HEK293 (cell line): Measurements from ENCODE around the gene KCNQ1.

Source experiments
- CTCF ChIA-PET: fragments of 350-600 bp; formaldehyde crosslinking; extraction: SDS; loops from one replicate; lab custom pipeline; 2021; ENCODE audit warnings: antibody characterized with exemption; lab: Yijun Ruan, JAX
- POLR2A ChIA-PET: fragments of 300-600 bp; formaldehyde crosslinking; extraction: SDS; loops from one replicate; lab custom pipeline; 2020; ENCODE audit warnings: antibody characterized with exemption, inconsistent platforms; lab: Yijun Ruan, JAX
- H3K27ac ChIP-seq: fragments of 200-500 bp; sonication (Bioruptor generic); 2 replicates; pipeline ENCODE4 v1.5.1; 2014; ENCODE audit warnings: low read depth, low read length, control low read depth, inconsistent platforms; ENCODE audit errors: extremely low read depth
- H3K36me3 ChIP-seq, 2 experiments: fragments of 200-500 bp in 1 of 2; sonication (Bioruptor generic) in 1 of 2; 1 replicate in 1 of 2; 2 replicates in 1 of 2; pipeline ENCODE4 v1.5.1; 2014 to 2017; ENCODE audit warnings: inconsistent platforms in 2 of 2, low read length in 2 of 2; ENCODE audit not compliant: control insufficient read depth in 2 of 2, insufficient read depth in 1 of 2
- H3K4me1 ChIP-seq: fragments of 200-500 bp; sonication (Bioruptor generic); 2 replicates; pipeline ENCODE4 v1.5.1; 2014; ENCODE audit warnings: mild to moderate bottlenecking, low read length, inconsistent platforms; ENCODE audit not compliant: control insufficient read depth, insufficient read depth
- H3K4me3 ChIP-seq: 2 replicates; pipeline ENCODE4 v1.5.1; 2011; ENCODE audit warnings: low read depth, mild to moderate bottlenecking, control low read depth, low read length, moderate library complexity
- H3K9me3 ChIP-seq: fragments of 200-500 bp; sonication (Bioruptor generic); 2 replicates; pipeline ENCODE4 v1.5.1; 2014; ENCODE audit warnings: low read depth, low read length, inconsistent platforms; ENCODE audit not compliant: control insufficient read depth, insufficient read depth
- EGR2 ChIP-seq: fragments of 450-650 bp; formaldehyde crosslinking; IDR thresholded peaks from 2 replicates; pipeline ENCODE4 v1.5.1; 2016; ENCODE audit warnings: low read depth, missing biosample characterization, missing genetic modification characterization
- FEZF1 ChIP-seq: fragments of 450-650 bp; formaldehyde crosslinking; IDR thresholded peaks from 2 replicates; pipeline ENCODE4 v1.5.1; 2016; ENCODE audit warnings: missing biosample characterization, missing genetic modification characterization
- SETDB1 ChIP-seq: IDR thresholded peaks from one replicate; pipeline ENCODE4 v1.6.1; 2017; ENCODE audit warnings: mild to moderate bottlenecking, low read length, moderate library complexity, mixed read lengths; ENCODE audit not compliant: insufficient read length
- TCF7L2 ChIP-seq: IDR thresholded peaks from 2 replicates; pipeline ENCODE4 v1.6.1; 2011; ENCODE audit warnings: low read depth, mild to moderate bottlenecking, inconsistent platforms, low read length, moderate library complexity, borderline replicate concordance
- ZIC2 ChIP-seq: fragments of 450-650 bp; formaldehyde crosslinking; IDR thresholded peaks from 2 replicates; pipeline ENCODE4 v1.5.1; 2016; ENCODE audit warnings: missing biosample characterization, missing genetic modification characterization
- ZNF23 ChIP-seq: fragments of 450-650 bp; formaldehyde crosslinking; IDR thresholded peaks from 2 replicates; pipeline ENCODE4 v1.5.1; 2016; ENCODE audit warnings: missing biosample characterization, missing genetic modification characterization, borderline replicate concordance
- ZNF292 ChIP-seq: fragments of 450-650 bp; formaldehyde crosslinking; IDR thresholded peaks from 2 replicates; pipeline ENCODE4 v1.5.1; 2016; ENCODE audit warnings: low read depth, missing biosample characterization, missing genetic modification characterization, borderline replicate concordance
- ZNF366 ChIP-seq: fragments of 450-650 bp; formaldehyde crosslinking; conservative IDR thresholded peaks from 2 replicates; pipeline ENCODE4 v1.5.1; 2016; ENCODE audit warnings: missing biosample characterization, missing genetic modification characterization
- ZNF433 ChIP-seq: fragments of 450-650 bp; formaldehyde crosslinking; IDR thresholded peaks from 2 replicates; pipeline ENCODE4 v1.5.1; 2016; ENCODE audit warnings: missing biosample characterization, missing genetic modification characterization, low read depth
- ZNF514 ChIP-seq: fragments of 450-650 bp; formaldehyde crosslinking; IDR thresholded peaks from 2 replicates; pipeline ENCODE4 v1.5.1; 2016; ENCODE audit warnings: missing biosample characterization, missing genetic modification characterization
- ZNF621 ChIP-seq: fragments of 450-650 bp; formaldehyde crosslinking; IDR thresholded peaks from 2 replicates; pipeline ENCODE4 v1.5.1; 2017; ENCODE audit warnings: missing biosample characterization, missing genetic modification characterization
- TF ChIP-seq, protein P1 (sequence below): fragments of 450-650 bp; formaldehyde crosslinking; IDR thresholded peaks from 2 replicates; pipeline ENCODE4 v1.5.1; 2016; ENCODE audit warnings: missing biosample characterization, missing genetic modification characterization
- TF ChIP-seq, protein P2 (sequence below): fragments of 450-650 bp; formaldehyde crosslinking; IDR thresholded peaks from 2 replicates; pipeline ENCODE4 v1.5.1; 2016; ENCODE audit warnings: missing biosample characterization, missing genetic modification characterization
- TF ChIP-seq, protein P3 (sequence below): fragments of 450-650 bp; formaldehyde crosslinking; IDR thresholded peaks from 2 replicates; pipeline ENCODE4 v1.5.1; 2016; ENCODE audit warnings: missing biosample characterization, missing genetic modification characterization
- TF ChIP-seq, protein P4 (sequence below): IDR thresholded peaks from 2 replicates; pipeline ENCODE4 v1.6.1; 2011; ENCODE audit warnings: mild to moderate bottlenecking, low read depth, low read length, borderline replicate concordance
- TF ChIP-seq, protein P5 (sequence below): fragments of 450-650 bp; formaldehyde crosslinking; IDR thresholded peaks from 2 replicates; pipeline ENCODE4 v1.5.0; 2017; ENCODE audit warnings: missing biosample characterization, missing genetic modification characterization, borderline replicate concordance
- TF ChIP-seq, protein P6 (sequence below): fragments of 450-650 bp; formaldehyde crosslinking; IDR thresholded peaks from 2 replicates; pipeline ENCODE4 v1.5.1; 2016; ENCODE audit warnings: missing biosample characterization, missing genetic modification characterization

The KCNQ1 gene

DNA sequence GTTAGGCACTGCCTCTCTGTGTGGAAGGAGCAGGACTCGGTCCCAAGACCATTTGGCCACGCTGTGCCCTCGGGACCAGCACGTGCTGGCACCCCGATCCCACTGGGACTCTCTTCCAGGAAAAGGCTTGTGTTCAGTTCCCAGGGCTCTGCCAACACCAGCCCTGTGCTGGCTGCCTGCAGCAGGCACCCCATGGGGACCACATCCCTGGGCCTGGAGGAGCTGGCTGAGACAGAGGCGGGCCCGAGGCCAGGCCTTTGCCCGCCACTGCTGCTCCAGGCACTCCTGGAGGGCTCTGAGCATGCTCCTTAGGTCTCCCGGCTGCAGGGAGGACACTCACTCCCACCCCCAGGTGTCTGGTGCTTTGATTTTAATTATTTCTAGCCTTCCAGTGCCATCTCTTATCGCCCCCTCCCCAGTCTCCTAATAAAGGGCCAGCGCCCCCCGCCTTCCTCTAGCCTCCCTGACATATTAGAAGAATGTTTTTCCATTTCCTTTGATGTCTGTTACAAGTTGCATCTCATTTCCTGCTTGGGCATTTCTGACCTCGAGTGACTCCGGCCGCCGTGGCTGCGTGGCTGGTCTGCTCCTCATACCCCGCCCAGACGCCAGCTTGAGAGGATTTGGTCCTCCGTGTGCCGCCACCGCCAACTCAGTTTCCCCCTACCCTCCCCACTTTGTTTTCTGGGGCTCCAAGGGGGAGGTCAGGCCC, 426.3 kb downstream of the KCNQ1 start:
- POLR2A ChIA-PET = no interaction called here
- CTCF ChIA-PET = no interaction called here
- H3K27ac ChIP-seq = no peak overlapping the region

DNA sequence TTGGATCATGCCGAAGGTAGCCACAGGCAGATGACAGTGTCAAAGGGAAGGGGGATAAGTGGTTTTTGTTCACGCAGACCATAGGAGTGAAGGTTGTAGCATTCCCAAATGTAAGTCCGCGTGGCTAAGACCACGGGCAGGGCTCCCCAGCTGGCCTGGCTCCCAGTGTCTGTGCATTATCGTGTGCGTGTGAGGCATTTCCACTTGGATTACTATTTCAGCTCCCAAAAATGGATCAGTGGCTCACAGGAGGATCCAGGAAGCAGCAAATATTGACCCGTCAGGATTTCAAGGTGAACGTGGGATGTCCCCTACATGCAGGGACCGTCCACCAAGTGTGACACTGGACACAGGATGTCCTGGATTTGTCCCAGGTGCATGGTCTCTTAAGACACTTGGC, 430.2 kb downstream of the KCNQ1 start:
- ChIA-PET POLR2A (no interaction called here), CTCF (interaction anchor here (1.7 kb wide), 1 partner anchor 8 kb away, joined by 5 read pairs; no protein-coding TSS in a partner anchor)
- no peak overlapping the region for H3K27ac ChIP-seq
- H3K4me1 ChIP-seq = no peaks in the 10 kb centered on the region
- TF ChIP-seq ZNF433 (tag by site-specific recombination) (no peak), SETDB1 (peak; percentile 57), FEZF1 (tag by site-specific recombination) (no peak)
- TF ChIP-seq, protein P1, sequence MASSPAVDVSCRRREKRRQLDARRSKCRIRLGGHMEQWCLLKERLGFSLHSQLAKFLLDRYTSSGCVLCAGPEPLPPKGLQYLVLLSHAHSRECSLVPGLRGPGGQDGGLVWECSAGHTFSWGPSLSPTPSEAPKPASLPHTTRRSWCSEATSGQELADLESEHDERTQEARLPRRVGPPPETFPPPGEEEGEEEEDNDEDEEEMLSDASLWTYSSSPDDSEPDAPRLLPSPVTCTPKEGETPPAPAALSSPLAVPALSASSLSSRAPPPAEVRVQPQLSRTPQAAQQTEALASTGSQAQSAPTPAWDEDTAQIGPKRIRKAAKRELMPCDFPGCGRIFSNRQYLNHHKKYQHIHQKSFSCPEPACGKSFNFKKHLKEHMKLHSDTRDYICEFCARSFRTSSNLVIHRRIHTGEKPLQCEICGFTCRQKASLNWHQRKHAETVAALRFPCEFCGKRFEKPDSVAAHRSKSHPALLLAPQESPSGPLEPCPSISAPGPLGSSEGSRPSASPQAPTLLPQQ (tag by site-specific recombination) = no peak
- TF ChIP-seq, protein P2, sequence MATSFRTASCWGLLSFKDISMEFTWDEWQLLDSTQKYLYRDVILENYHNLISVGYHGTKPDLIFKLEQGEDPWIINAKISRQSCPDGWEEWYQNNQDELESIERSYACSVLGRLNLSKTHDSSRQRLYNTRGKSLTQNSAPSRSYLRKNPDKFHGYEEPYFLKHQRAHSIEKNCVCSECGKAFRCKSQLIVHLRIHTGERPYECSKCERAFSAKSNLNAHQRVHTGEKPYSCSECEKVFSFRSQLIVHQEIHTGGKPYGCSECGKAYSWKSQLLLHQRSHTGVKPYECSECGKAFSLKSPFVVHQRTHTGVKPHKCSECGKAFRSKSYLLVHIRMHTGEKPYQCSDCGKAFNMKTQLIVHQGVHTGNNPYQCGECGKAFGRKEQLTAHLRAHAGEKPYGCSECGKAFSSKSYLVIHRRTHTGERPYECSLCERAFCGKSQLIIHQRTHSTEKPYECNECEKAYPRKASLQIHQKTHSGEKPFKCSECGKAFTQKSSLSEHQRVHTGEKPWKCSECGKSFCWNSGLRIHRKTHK (tag by site-specific recombination) = peak; percentile 87
- H3K36me3 ChIP-seq = no peaks in the 10 kb centered on the region
- no peaks in the 10 kb centered on the region for H3K9me3 ChIP-seq
- no peak overlapping the region for H3K4me3 ChIP-seq

More for the DNA sequence above, 426.3 kb downstream of the KCNQ1 start:
- TF ChIP-seq ZIC2 (tag by site-specific recombination) (peak; percentile 51), TCF7L2 (no peak)
- Histone ChIP-seq H3K4me1 (no peaks in the 10 kb centered on the region), H3K36me3 (no peaks in the 10 kb centered on the region), H3K4me3 (no peak overlapping the region), H3K9me3 (no peaks in the 10 kb centered on the region)

DNA sequence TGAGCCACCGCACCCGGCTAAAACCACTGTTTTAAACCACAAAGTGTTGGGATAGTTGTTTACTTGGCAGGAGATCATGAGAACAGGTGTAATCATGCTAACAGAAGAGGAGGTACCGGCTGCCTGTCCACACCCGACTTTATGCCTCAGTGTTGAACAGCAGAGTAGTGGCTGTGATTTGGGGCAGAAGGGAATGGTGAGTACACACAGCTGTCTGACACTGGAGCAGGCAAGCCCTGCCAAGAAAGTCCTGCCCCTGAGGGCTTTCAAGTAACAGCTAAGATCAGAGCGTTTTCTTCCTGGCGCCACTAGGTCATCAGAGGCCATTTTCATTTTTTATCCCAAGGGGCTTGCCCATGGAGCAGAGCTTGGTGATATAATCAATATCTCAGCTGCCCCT, 432.7 kb downstream of the KCNQ1 start:
- no peaks in the 10 kb centered on the region for H3K9me3 ChIP-seq
- POLR2A ChIA-PET = no interaction called here
- H3K36me3 ChIP-seq = no peaks in the 10 kb centered on the region
- H3K4me1 ChIP-seq = no peaks in the 10 kb centered on the region
- no peak overlapping the region for H3K4me3 ChIP-seq
- H3K27ac ChIP-seq = no peak overlapping the region
- CTCF ChIA-PET = interaction anchor here (0.7 to 2.7 kb wide), 4 partner anchors 10 to 458 kb away, joined by 4 to 6 read pairs (median 4); no protein-coding TSS in a partner anchor
- TF ChIP-seq ZNF366 (tag by site-specific recombination) = no peak
- TF ChIP-seq TCF7L2 = no peak
- no peak for TF ChIP-seq ZNF292 (tag by site-specific recombination)
- no peak for TF ChIP-seq ZNF23 (tag by site-specific recombination)
- TF ChIP-seq, protein P3, sequence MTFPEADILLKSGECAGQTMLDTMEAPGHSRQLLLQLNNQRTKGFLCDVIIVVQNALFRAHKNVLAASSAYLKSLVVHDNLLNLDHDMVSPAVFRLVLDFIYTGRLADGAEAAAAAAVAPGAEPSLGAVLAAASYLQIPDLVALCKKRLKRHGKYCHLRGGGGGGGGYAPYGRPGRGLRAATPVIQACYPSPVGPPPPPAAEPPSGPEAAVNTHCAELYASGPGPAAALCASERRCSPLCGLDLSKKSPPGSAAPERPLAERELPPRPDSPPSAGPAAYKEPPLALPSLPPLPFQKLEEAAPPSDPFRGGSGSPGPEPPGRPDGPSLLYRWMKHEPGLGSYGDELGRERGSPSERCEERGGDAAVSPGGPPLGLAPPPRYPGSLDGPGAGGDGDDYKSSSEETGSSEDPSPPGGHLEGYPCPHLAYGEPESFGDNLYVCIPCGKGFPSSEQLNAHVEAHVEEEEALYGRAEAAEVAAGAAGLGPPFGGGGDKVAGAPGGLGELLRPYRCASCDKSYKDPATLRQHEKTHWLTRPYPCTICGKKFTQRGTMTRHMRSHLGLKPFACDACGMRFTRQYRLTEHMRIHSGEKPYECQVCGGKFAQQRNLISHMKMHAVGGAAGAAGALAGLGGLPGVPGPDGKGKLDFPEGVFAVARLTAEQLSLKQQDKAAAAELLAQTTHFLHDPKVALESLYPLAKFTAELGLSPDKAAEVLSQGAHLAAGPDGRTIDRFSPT (tag by site-specific recombination) = no peak
- no peak for TF ChIP-seq ZNF514 (tag by site-specific recombination)
- TF ChIP-seq, protein P4, sequence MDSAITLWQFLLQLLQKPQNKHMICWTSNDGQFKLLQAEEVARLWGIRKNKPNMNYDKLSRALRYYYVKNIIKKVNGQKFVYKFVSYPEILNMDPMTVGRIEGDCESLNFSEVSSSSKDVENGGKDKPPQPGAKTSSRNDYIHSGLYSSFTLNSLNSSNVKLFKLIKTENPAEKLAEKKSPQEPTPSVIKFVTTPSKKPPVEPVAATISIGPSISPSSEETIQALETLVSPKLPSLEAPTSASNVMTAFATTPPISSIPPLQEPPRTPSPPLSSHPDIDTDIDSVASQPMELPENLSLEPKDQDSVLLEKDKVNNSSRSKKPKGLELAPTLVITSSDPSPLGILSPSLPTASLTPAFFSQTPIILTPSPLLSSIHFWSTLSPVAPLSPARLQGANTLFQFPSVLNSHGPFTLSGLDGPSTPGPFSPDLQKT = no peak
- no peak for TF ChIP-seq EGR2 (tag by site-specific recombination)
- TF ChIP-seq, protein P5, sequence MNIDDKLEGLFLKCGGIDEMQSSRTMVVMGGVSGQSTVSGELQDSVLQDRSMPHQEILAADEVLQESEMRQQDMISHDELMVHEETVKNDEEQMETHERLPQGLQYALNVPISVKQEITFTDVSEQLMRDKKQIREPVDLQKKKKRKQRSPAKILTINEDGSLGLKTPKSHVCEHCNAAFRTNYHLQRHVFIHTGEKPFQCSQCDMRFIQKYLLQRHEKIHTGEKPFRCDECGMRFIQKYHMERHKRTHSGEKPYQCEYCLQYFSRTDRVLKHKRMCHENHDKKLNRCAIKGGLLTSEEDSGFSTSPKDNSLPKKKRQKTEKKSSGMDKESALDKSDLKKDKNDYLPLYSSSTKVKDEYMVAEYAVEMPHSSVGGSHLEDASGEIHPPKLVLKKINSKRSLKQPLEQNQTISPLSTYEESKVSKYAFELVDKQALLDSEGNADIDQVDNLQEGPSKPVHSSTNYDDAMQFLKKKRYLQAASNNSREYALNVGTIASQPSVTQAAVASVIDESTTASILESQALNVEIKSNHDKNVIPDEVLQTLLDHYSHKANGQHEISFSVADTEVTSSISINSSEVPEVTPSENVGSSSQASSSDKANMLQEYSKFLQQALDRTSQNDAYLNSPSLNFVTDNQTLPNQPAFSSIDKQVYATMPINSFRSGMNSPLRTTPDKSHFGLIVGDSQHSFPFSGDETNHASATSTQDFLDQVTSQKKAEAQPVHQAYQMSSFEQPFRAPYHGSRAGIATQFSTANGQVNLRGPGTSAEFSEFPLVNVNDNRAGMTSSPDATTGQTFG = no peak
- TF ChIP-seq, protein P6, sequence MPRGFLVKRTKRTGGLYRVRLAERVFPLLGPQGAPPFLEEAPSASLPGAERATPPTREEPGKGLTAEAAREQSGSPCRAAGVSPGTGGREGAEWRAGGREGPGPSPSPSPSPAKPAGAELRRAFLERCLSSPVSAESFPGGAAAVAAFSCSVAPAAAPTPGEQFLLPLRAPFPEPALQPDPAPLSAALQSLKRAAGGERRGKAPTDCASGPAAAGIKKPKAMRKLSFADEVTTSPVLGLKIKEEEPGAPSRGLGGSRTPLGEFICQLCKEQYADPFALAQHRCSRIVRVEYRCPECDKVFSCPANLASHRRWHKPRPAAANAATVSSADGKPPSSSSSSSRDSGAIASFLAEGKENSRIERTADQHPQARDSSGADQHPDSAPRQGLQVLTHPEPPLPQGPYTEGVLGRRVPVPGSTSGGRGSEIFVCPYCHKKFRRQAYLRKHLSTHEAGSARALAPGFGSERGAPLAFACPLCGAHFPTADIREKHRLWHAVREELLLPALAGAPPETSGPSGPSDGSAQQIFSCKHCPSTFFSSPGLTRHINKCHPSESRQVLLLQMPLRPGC (tag by site-specific recombination) = no peak
- no peak for TF ChIP-seq ZNF621
